ENCODE results near the gene MVD.

GRCh38 chr16:88694221-88695087, 31.6 kb upstream of the MVD start:
- no peak for TF ChIP-seq GATA3 (IDR thresholded peaks at IDR 0.05; ENCODE audit: low read depth, low read length)
- no peak for TF ChIP-seq GATA2 (IDR thresholded peaks at IDR 0.05; ENCODE audit: low read depth, low read length)
